ENCODE data around the gene LPP. TPM values are rescaled to one million over a fixed set of nuclear protein-coding genes. Genes with fewer than 3 reads are reported as not detected.

LPP gene
- total RNA-seq, 1 donor from 2014 or later, result 132 TPM

GRCh38 chr3:188529228-188529627 lies 375.3 kb downstream of the LPP start:
- Mint-ChIP-seq H3K4me3 (no peak overlapping the region), H3K4me1 (no peaks in the 10 kb centered on the region), H3K9me3 (no peaks in the 10 kb centered on the region), H3K27ac (no peak overlapping the region), H3K27me3 (ENCODE audit: low read depth) (no peaks in the 10 kb centered on the region), H3K36me3 (peaks cover 18% of the 10 kb centered on the region)
- DNase-seq (ENCODE audit: low spot score in 2 of 2, unreplicated experiment in 2 of 2), result no peak
- no peak for TF ChIP-seq CTCF (IDR thresholded peaks at IDR 0.05; ENCODE audit: unreplicated experiment)

- Mint-ChIP-seq H3K27me3 (ENCODE audit: low read depth) (no peaks in the 10 kb centered on the region), H3K36me3 (peaks cover 12% of the 10 kb centered on the region), H3K4me3 (no peak overlapping the region), H3K9me3 (no peaks in the 10 kb centered on the region), H3K27ac (no peak overlapping the region), H3K4me1 (no peaks in the 10 kb centered on the region)
- DNase-seq (ENCODE audit: low spot score in 2 of 2, unreplicated experiment in 2 of 2), result no peak
- TF ChIP-seq CTCF (IDR thresholded peaks at IDR 0.05; ENCODE audit: unreplicated experiment), result no peak
These were observed 376.3 kb downstream of the LPP start for GRCh38 chr3:188530226-188530625.

- no peaks in the 10 kb centered on the region for H3K9me3 Mint-ChIP-seq
- no peak overlapping the region for H3K27ac Mint-ChIP-seq
- H3K36me3 Mint-ChIP-seq, result peaks cover 6% of the 10 kb centered on the region
- no peak overlapping the region for H3K4me3 Mint-ChIP-seq
- H3K27me3 Mint-ChIP-seq (ENCODE audit: low read depth), result no peaks in the 10 kb centered on the region
- no peak for DNase-seq (ENCODE audit: low spot score in 2 of 2, unreplicated experiment in 2 of 2)
- no peak for TF ChIP-seq CTCF (IDR thresholded peaks at IDR 0.05; ENCODE audit: unreplicated experiment)
- H3K4me1 Mint-ChIP-seq, result no peaks in the 10 kb centered on the region
These were observed 377.3 kb downstream of the LPP start for GRCh38 chr3:188531210-188531609.

DNA sequence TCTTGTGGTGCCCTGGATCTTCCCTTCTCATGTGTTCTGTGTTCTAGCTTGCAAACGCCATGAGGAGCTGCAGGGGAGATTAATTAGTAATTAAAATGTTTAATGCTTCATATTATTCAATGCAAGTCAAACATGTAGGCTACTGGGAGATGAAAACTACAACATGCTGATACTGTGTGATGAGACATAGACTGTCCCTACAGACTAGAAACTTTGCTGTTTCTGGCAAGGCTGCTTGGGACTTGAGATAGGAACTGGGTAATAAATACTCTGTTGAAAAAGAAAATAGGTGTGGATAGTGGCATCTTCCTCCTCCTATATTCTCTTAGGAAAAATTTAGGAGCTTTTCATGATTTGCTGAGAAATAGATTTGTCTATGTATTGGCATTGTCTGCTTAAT lies 379.2 kb downstream of the LPP start:
- DNase-seq (ENCODE audit: low spot score in 2 of 2, unreplicated experiment in 2 of 2), result no peak
- Mint-ChIP-seq H3K9me3 (no peaks in the 10 kb centered on the region), H3K4me3 (no peak overlapping the region), H3K36me3 (no peaks in the 10 kb centered on the region), H3K27ac (no peak overlapping the region), H3K27me3 (ENCODE audit: low read depth) (no peaks in the 10 kb centered on the region), H3K4me1 (no peaks in the 10 kb centered on the region)
- TF ChIP-seq CTCF (IDR thresholded peaks at IDR 0.05; ENCODE audit: unreplicated experiment), result no peak

GRCh38 chr3:188533612-188534357 lies 379.8 kb downstream of the LPP start:
- H3K9me3 Mint-ChIP-seq, result peaks cover 3% of the 10 kb centered on the region
- H3K4me1 Mint-ChIP-seq, result no peaks in the 10 kb centered on the region
- TF ChIP-seq CTCF (IDR thresholded peaks at IDR 0.05; ENCODE audit: unreplicated experiment), result no peak
- H3K27ac Mint-ChIP-seq, result no peak overlapping the region
- peaks cover 4% of the 10 kb centered on the region for H3K36me3 Mint-ChIP-seq
- no peaks in the 10 kb centered on the region for H3K27me3 Mint-ChIP-seq (ENCODE audit: low read depth)
- no peak overlapping the region for H3K4me3 Mint-ChIP-seq
- DNase-seq (ENCODE audit: low spot score in 2 of 2, unreplicated experiment in 2 of 2), result no peak

Data from mesothelial cell of epicardium (in vitro differentiated cells).